GM12892 (cell line): ENCODE results near the gene ABCA5.

Experiments
- POLR2A ChIP-seq: IDR thresholded peaks from 2 replicates; pipeline ENCODE4 v1.6.1; 2011; ENCODE audit warnings: low read depth, low read length, control low read depth
- POLR2AphosphoS5 ChIP-seq: IDR thresholded peaks from 2 replicates; pipeline ENCODE4 v1.6.1; 2011; ENCODE audit warnings: low read depth, low read length, control low read depth
- TAF1 ChIP-seq: IDR thresholded peaks from 2 replicates; pipeline ENCODE4 v1.6.1; 2011; ENCODE audit warnings: low read depth, mild to moderate bottlenecking, control low read depth, low read length, borderline replicate concordance

- no peak for TF ChIP-seq TAF1
- TF ChIP-seq POLR2A = no peak
- no peak for TF ChIP-seq POLR2AphosphoS5
These were observed 106.8 kb downstream of the ABCA5 start for GRCh38 chr17:69220098-69220497.
